B cell (primary cell): Measurements from ENCODE around the gene NUDT3. TPM values are rescaled to one million over a fixed set of nuclear protein-coding genes. Genes with fewer than 3 reads are reported as not detected.

Source experiments
- ATAC-seq: fragments of 200-7000 bp; cut with Tn5 transposase; one replicate; pipeline ENCODE4 v1.10.0; 2021; ENCODE audit warnings: low read depth, mild to moderate bottlenecking, moderate number of reproducible peaks, moderate library complexity
- CTCF ChIA-PET: fragments of 350-600 bp; sonication (Branson Sonifier 250); formaldehyde crosslinking; loops from one replicate; lab custom pipeline; 2021; ENCODE audit warnings: antibody characterized with exemption, inconsistent platforms; lab: Charles Lee
- POLR2A ChIA-PET: fragments of 350-600 bp; sonication (Branson Sonifier 250); formaldehyde crosslinking; loops from one replicate; lab custom pipeline; 2021; ENCODE audit warnings: antibody characterized with exemption; lab: Charles Lee
- DNase-seq: peaks from one replicate; pipeline ENCODE4 v3.0.0; 2013
- H2AFZ ChIP-seq: 2 replicates; pipeline ENCODE4 v1.6.1; 2012; ENCODE audit warnings: mild to moderate bottlenecking, low read depth, low read length; ENCODE audit not compliant: insufficient read depth, poor library complexity, severe bottlenecking
- H3K27ac ChIP-seq, 2 donors: 1 replicate in 1 of 2; 2 replicates in 1 of 2; pipeline ENCODE4 v1.5.1; 2012 to 2013; ENCODE audit warnings: low read length in 2 of 2, mild to moderate bottlenecking in 2 of 2, moderate library complexity in 1 of 2
- H3K27me3 ChIP-seq, 4 experiments: fragments of 200-600 bp in 1 of 4; sonication (generic) in 1 of 4; replicated peaks in 1 of 4; 1 replicate in 2 of 4; 2 replicates in 2 of 4; pipeline versions ENCODE4 v1.6.1 to v1.7.0; 2013 to 2016; ENCODE audit warnings: low read length in 3 of 4, mild to moderate bottlenecking in 2 of 4, mixed read lengths in 1 of 4, moderate library complexity in 1 of 4; ENCODE audit not compliant: insufficient read depth in 4 of 4, control insufficient read depth in 3 of 4; ENCODE audit errors: control extremely low read depth in 1 of 4
- H3K36me3 ChIP-seq, 2 experiments: replicated peaks in 1 of 2; 1 replicate in 1 of 2; 2 replicates in 1 of 2; pipeline versions ENCODE4 v1.6.1 to v1.7.1; 2013; ENCODE audit warnings: low read length in 1 of 2; ENCODE audit not compliant: insufficient read depth in 2 of 2, control insufficient read depth in 1 of 2; ENCODE audit errors: control extremely low read depth in 1 of 2, extremely low read depth in 1 of 2
- H3K4me1 ChIP-seq, 2 donors: fragments of 200-600 bp in 1 of 2; sonication (generic) in 1 of 2; 1 replicate in 1 of 2; 2 replicates in 1 of 2; pipeline versions ENCODE4 v1.5.1 to v1.6.1; 2013 to 2017; ENCODE audit warnings: low read length in 2 of 2; ENCODE audit not compliant: control insufficient read depth in 2 of 2, insufficient read depth in 2 of 2
- H3K4me2 ChIP-seq: replicated peaks from 2 replicates; pipeline ENCODE3; 2012; ENCODE audit warnings: mild to moderate bottlenecking, low read depth, low read length; ENCODE audit not compliant: poor library complexity, severe bottlenecking
- H3K4me3 ChIP-seq, 5 experiments: fragments of 200-600 bp in 1 of 5; sonication (generic) in 1 of 5; 1 replicate in 3 of 5; 2 replicates in 2 of 5; pipeline versions ENCODE4 v1.5.1 to v1.7.0; 2011 to 2016; ENCODE audit warnings: low read length in 4 of 5, mild to moderate bottlenecking in 4 of 5, low read depth in 2 of 5, control low read depth in 1 of 5, moderate library complexity in 1 of 5; ENCODE audit not compliant: insufficient read depth in 1 of 5; ENCODE audit errors: control extremely low read depth in 1 of 5, extremely low read depth in 1 of 5
- H3K79me2 ChIP-seq: fragments of 200-600 bp; sonication (generic); one replicate; pipeline ENCODE4 v1.6.0; 2016; ENCODE audit warnings: low read length; ENCODE audit not compliant: control insufficient read depth, insufficient read depth
- H3K9ac ChIP-seq: fragments of 200-600 bp; sonication (generic); 2 replicates; pipeline ENCODE4 v1.6.1; 2017; ENCODE audit warnings: mild to moderate bottlenecking, low read length, moderate library complexity
- H3K9me3 ChIP-seq, 3 donors: one replicate each; pipeline versions ENCODE4 v1.6.1 to v1.7.1; 2013; ENCODE audit warnings: low read length in 2 of 3; ENCODE audit not compliant: control insufficient read depth in 2 of 3, insufficient read depth in 1 of 3; ENCODE audit errors: control extremely low read depth in 1 of 3
- H4K20me1 ChIP-seq: 2 replicates; pipeline ENCODE4 v1.6.0; 2012; ENCODE audit warnings: mild to moderate bottlenecking, low read length; ENCODE audit not compliant: insufficient read depth, control insufficient read depth, poor library complexity, severe bottlenecking
- H3K27ac Mint-ChIP-seq: one replicate; pipeline ENCODE4 v1.8.0; 2021; ENCODE audit warnings: mixed read lengths
- H3K27me3 Mint-ChIP-seq: one replicate; pipeline ENCODE4 v1.8.0; 2021; ENCODE audit warnings: mixed read lengths
- H3K4me1 Mint-ChIP-seq: one replicate; pipeline ENCODE4 v1.8.0; 2021; ENCODE audit warnings: mixed read lengths
- H3K4me3 Mint-ChIP-seq: one replicate; pipeline ENCODE4 v1.8.0; 2021; ENCODE audit warnings: mixed read lengths
- H3K9me3 Mint-ChIP-seq: one replicate; pipeline ENCODE4 v1.8.0; 2022; ENCODE audit warnings: mixed read lengths; ENCODE audit not compliant: insufficient read depth
- CTCF ChIP-seq: fragments of 200-600 bp; IDR thresholded peaks from one replicate; pipeline ENCODE4 v1.8.0; 2022; ENCODE audit warnings: antibody characterized with exemption, mild to moderate bottlenecking
- EZH2 ChIP-seq: IDR thresholded peaks from 2 replicates; pipeline ENCODE4 v1.6.1; 2012; ENCODE audit warnings: borderline replicate concordance, low read depth, mild to moderate bottlenecking, moderate library complexity, low read length; ENCODE audit not compliant: insufficient read depth, poor library complexity, severe bottlenecking
- WGBS: methylation state at CpG from one replicate; pipeline ENCODE4 v1.1.5; 2013; ENCODE audit warnings: missing lambda C conversion rate; ENCODE audit not compliant: insufficient coverage; 5-methylcytosine and 5-hydroxymethylcytosine counted together
- intact Hi-C: fragments of 100-400 bp; cut with micrococcal nuclease; formaldehyde crosslinking; loops from one replicate; pipeline ENCODE4 v1.10.0; 2022
- polyA plus RNA-seq: library from polyadenylated mRNA; depleted of rRNA; stranded (reverse); fragments of >200 nt; gene quantifications from 2 replicates; pipeline ENCODE4 v1.2.3, GENCODE V29; 2012
- total RNA-seq, 2 donors: library from RNA; stranded (reverse); fragments of 120-200 nt in 1 of 2; gene quantifications; 1 replicate in 1 of 2; 2 replicates in 1 of 2; pipeline versions ENCODE4 v1.2.3 to v1.2.4, GENCODE V29; 2013 to 2022

The NUDT3 gene
- total and polyA plus RNA-seq, 2 donors (not counting 1 experiment from before 2014, with no cell fraction given) = 18.2 to 37.4 TPM

GRCh38 chr6:34350137-34350933 is 42.1 kb downstream of the NUDT3 start:
- Mint-ChIP-seq H3K27ac (no peak overlapping the region), H3K4me3 (no peak overlapping the region), H3K27me3 (no peaks in the 10 kb centered on the region), H3K9me3 (no peaks in the 10 kb centered on the region), H3K4me1 (peaks cover 44% of the 10 kb centered on the region)
- H3K27ac ChIP-seq = peak overlapping the region in 1 of 2 donors; percentile 52
- H3K4me1 ChIP-seq = peaks cover 27 to 34% of the 10 kb centered on the region in 2 donors
- H3K9me3 ChIP-seq = no peaks in the 10 kb centered on the region
- WGBS = no CpG with 5 or more reads among the region's 1 CpG
- DNase-seq (no peak), ATAC-seq (no peak)
- no peak overlapping the region for H3K4me3 ChIP-seq
- H3K27me3 ChIP-seq = no peaks in the 10 kb centered on the region
- H3K9ac ChIP-seq = no peak overlapping the region
- peaks cover 91% of the 10 kb centered on the region for H3K79me2 ChIP-seq
- ChIA-PET CTCF (no interaction called here), POLR2A (no interaction called here)
- peak overlapping the region; percentile 17 for H3K4me2 ChIP-seq
- no peak overlapping the region for H2AFZ ChIP-seq
- no peak for TF ChIP-seq CTCF
- TF ChIP-seq EZH2 = no peak
- no peaks in the 10 kb centered on the region for H3K36me3 ChIP-seq
- peaks cover 25% of the 10 kb centered on the region for H4K20me1 ChIP-seq
- intact Hi-C loops = no loop called here

GRCh38 chr6:34349211-34349610 is 43.3 kb downstream of the NUDT3 start:
- Mint-ChIP-seq H3K27me3 (no peaks in the 10 kb centered on the region), H3K27ac (no peak overlapping the region), H3K9me3 (no peaks in the 10 kb centered on the region), H3K4me3 (no peak overlapping the region), H3K4me1 (peaks cover 46% of the 10 kb centered on the region)
- no peak for DNase-seq
- ATAC-seq = no peak
- no peak overlapping the region for H3K27ac ChIP-seq
- intact Hi-C loops = loop anchor here (5.0 kb wide), 1 partner anchor 43 kb away; the partner anchor contains the start of gene NUDT3
- H2AFZ ChIP-seq = no peak overlapping the region
- POLR2A ChIA-PET = no interaction called here
- CTCF ChIA-PET = no interaction called here
- no peak overlapping the region for H3K9ac ChIP-seq
- peaks cover 95% of the 10 kb centered on the region for H3K79me2 ChIP-seq
- no peaks in the 10 kb centered on the region for H3K9me3 ChIP-seq
- H3K4me3 ChIP-seq = no peak overlapping the region
- peaks cover 25% of the 10 kb centered on the region for H4K20me1 ChIP-seq
- 95% methylated on average over 2 of the region's 4 CpGs for WGBS
- no peaks in the 10 kb centered on the region for H3K27me3 ChIP-seq
- H3K4me2 ChIP-seq = no peak overlapping the region
- H3K4me1 ChIP-seq = peaks cover 37 to 38% of the 10 kb centered on the region in 2 donors
- TF ChIP-seq EZH2 (no peak), CTCF (no peak)
- H3K36me3 ChIP-seq = no peaks in the 10 kb centered on the region
